DMS153 (cell line): Measurements from ENCODE around the gene PKD1L1.

Experiments
- DNase-seq: peaks from one replicate; lab custom pipeline; 2025; lab: John Stamatoyannopoulos, UW

The PKD1L1 gene

DNA sequence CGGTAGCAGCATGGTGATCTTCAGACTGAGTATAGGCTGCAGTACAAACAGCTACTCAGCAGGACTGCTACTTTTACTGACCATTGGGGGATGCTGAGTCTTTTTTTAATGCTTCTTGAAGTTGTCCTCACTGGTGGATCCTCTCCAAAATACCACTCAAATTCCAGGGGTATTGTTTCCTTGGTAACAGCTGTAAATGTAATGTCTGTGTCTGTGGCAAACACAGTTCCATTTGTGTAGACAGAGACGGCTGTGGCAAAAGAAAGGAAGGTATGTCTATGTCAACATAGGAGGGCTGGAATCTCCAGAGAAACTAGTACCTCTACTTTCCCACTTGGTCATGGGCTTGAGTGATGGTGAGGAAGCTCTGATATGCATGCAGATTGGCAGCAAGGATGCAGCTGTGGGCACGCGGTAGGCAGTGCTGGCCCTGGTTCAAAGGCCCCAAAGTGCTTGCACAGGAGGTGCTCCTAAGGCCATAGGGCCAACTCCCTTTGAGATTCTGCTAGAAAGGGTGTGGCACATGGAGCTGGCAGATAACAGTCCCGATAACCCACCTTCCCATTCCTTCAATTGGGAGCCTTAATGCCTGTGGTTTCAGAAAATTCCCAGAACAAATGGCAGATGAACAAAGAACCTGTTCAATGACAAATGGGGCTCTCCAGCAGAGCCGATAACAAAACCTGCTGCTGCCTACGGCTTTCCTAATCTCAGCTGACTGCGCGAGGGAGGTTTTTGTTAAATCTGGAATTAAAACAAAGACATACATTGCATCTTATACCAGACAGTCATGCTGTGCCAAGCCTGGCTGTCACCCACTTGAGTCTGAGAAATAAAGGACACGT is 43.0 kb downstream of the PKD1L1 start:
- no peak for DNase-seq

- no peak for DNase-seq
These were observed 46.3 kb downstream of the PKD1L1 start for GRCh38 chr7:47902013-47902412.

- no peak for DNase-seq
These were observed 46.7 kb downstream of the PKD1L1 start for GRCh38 chr7:47901542-47901941.

DNA sequence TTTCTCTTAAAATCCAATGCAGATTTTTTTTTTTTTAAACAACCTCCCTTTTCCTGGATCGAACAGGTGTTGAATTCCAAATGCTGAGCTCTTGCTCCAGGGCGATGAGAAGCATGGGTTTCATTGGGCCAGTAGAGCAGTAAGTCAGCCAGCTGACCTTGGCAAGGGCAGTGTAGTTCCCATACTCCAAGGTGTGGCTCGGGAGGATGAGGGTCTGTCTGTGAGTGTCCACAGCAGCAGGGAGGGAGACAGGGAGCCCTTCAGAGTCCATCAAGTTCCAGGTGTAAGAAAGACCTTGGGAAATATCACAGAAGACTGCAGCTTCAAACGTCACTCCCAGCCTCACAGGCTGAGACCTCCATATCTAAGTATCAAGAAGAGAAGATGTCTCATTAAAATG is 50.4 kb downstream of the PKD1L1 start:
- no peak for DNase-seq

GRCh38 chr7:47896809-47897423 is 51.4 kb downstream of the PKD1L1 start:
- no peak for DNase-seq

DNA sequence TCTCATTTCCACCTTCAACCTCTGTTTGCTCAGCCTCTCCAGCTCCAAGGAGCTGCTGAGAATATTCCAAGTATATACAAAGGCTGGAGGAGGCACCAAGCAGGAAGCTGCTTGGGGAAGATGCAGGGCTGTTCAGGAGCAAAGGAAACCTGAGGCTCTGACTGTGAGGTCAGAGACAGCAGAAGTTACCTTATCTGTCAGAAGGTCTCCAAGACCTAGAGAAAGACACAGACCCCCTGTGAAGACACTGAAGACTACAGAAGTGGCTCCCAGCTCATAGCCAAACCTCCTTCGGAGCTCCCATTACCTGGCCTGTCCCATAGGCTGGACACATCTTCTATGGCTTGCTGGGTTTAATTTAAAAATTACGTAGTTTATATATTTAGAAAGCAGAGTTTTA is 53.2 kb downstream of the PKD1L1 start:
- DNase-seq, result no peak

DNA sequence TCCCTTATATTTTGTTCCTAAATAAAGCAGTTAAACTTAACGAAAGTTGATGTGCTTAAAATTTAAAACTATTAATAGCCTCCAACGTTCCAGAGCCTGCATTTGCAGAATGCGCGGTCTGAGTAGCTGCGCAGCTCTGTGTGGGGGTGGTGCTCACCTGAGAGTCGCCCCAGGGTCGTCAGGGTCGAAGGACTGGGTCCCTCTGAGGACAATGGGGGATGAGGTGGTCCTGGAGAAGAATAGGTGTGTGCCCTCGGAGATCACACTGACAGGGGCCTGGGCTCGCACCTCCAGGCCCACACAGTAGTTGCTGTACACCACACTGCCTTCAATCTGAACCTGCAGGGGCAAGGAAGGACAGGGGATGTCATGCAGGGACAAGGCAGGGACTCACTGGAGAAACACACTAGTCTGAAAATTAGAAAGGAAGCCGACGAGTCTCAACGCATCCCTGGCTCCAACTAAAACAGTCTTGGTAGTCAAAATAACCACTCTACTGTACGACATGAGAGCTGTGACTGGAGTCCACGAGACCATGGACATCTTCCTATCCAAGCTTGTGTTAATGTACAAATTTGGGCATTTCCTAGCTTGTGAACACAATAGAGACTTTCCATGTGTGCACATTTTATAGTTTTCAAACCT is 54.4 kb downstream of the PKD1L1 start:
- no peak for DNase-seq

GRCh38 chr7:47893238-47893637 is 55.0 kb downstream of the PKD1L1 start:
- DNase-seq, result no peak

DNA sequence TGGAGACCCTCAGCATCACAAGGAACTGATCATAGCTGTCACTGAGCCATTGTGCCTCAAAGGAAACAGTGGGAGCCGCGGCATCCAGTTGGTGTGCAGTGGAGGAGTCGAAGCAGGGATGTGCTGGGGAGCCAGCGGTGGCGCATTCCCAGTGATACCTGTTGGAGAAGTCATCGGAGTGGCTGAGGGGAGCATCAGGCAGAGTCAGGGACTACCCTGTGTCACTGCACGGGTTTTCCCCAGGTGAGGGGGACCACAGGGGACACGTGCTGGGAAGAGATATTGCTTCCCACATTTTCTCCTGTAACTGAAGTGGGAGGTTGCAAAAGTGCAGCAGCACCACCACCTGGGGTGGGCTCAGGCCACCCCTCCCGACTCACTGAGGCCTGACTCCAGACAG is 57.7 kb downstream of the PKD1L1 start:
- DNase-seq, result no peak

DNA sequence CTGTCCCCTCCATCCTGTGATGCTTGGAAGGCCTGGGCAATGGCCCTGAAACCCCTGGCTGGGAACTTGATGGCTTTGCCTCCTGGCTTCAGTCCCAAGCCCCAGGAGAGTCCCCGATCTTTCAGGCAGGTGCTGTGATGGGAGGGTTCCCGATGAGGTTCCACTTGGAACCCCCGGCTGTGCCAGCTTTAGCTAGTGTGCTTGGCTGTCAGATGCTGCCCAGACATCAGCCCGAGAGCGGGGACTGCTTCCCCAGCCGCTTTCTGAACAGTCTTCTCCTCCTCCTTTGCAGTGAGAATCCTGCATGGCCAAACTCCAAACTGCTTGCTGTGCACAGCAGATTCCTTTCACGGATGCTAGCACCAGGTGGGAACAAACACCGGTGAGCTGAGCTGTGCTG is 58.1 kb downstream of the PKD1L1 start:
- no peak for DNase-seq

- no peak for DNase-seq
These were observed 58.5 kb downstream of the PKD1L1 start for GRCh38 chr7:47889723-47890122.

DNA sequence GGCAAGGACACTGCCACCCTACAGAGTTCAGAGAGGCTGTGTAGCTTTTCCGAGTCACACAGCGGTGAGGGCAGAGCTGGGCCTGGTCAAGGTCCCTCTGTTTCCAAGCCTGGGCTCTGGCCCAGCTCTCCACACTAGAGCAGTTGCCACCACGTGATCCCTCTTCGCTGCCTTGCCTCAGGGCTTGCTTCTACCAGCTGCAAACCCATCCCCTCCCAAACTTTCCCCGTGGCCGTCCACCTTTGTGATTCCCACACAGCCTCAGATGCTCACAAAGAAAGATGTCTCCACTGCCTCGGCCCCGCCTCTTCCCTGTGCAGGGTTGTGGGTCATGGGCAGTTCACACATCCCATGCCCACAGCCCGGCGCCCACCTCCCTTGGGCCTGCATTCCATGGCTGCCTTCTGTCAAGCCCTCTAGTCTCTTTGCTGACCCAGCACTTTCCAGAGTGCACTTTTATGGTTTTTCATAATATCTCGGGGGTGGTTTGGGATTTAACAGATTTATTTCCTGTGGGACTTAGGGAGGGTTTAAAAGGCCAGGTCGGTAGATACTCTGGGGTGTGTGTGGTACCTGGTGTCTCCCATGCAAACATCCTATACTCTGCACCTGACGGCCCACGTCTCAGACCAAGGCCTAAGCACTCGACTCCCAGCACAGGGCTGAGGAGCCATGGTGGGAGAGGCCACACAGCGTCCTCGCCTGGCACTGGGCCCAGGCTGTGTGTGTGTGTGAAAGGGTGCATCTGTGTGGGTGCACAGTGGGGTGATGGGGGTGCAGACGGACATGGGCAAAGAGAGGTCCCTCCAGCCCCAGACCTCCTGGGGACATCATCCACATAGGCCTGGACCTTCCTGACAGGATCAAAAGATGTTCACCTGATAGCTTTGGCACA is 59.6 kb downstream of the PKD1L1 start:
- DNase-seq, result no peak

- DNase-seq, result no peak
These were observed 61.1 kb downstream of the PKD1L1 start for GRCh38 chr7:47887016-47887640.

GRCh38 chr7:47885987-47886811 is 62.1 kb downstream of the PKD1L1 start:
- no peak for DNase-seq

DNA sequence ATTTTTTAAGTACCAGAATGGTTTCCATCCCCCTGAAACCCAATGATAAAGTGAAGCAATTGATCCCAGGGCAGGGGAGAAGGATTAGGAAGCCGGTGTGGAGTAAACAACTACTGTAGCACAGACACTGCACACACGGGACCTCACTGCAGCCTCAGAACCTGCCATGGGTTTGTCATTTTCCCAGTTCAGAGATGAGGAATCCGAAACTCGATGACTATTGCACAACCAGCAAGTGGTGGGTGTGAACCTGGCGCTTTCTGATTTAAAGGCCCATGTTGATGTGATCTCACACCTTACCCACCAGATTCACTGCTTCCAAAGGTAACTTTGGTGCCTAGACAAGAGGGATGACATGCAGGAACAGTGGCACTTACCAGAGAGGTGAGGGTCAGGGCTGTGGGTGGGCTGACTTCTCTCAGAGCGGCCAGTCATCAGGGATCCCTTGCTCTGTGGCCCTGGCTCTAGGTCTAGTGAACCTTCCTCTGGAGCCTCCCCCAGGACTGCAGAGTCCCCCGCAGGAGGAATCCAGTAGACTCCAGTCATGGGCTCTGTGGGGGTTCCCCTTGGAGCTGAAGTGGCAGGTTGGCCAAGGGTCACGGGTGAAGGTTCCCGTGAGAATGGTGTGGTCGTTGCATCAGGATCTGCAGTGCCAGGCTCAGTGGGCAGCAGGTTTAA is 62.8 kb downstream of the PKD1L1 start:
- no peak for DNase-seq

GRCh38 chr7:47884675-47885074 is 63.6 kb downstream of the PKD1L1 start:
- DNase-seq, result no peak

DNA sequence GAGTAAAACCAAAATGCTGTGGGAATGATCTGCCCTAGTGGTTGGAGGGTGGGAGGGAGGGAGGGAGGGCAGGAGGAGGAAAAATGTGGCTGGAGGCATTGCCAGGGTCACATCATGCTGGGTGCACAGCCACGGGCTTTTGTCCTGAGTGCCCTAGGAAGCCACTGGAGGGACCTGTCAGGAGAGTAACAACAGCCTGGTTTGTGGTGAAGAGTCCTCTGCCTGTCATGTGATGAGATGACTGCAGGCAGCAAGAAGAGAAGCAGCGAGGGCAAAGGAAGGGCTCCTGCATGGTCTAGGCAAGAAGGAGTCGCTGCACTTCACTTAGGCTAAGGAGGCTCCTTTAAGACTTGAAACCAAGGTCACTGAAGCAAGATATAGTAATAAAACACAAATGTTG is 65.6 kb downstream of the PKD1L1 start:
- DNase-seq, result no peak

DNA sequence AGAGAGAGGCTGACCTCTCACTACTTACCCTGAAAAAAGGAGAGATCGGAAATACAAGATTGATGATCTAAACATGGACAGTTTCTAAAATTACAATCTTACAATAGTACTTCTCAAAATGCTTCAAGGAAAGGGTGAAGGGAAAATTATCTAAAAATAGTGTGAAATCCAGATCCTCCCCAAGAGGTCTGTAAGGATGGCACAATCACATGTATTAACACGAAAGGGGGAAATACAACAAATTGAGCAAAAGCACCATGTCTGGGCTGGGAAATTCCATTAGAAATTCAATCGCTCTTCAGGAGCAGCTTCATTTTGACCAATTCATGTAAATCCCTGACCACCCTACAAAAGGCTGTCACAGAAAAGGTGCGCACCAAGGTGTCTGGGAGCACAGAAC is 67.0 kb downstream of the PKD1L1 start:
- no peak for DNase-seq

GRCh38 chr7:47878662-47879061 is 69.6 kb downstream of the PKD1L1 start:
- no peak for DNase-seq

DNA sequence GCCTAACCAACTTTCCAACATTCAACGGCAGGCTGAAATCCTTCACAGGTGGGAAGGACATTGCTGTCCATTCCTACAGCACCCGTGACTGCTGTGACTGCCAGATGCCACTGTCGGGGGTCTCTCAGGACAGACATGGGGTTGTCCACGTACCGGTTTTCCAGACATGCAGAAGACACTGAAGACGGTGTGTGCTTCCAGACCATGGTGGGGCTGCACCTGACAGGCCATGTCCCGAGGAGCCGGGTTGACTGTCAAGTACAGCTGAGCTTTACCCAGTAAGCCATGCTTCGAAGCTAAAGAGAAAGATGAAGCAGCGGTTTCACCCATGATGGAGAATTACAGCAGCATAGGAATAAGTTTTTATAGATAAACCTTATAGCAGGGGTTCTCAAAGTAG is 70.9 kb downstream of the PKD1L1 start:
- DNase-seq, result no peak
